Measurements from ENCODE around the gene AFDN.

AFDN gene

GRCh38 chr6:167812088-167812487 lies 14.6 kb upstream of the AFDN start:
- DNase-seq (ENCODE audit: low spot score): no peak

- DNase-seq (ENCODE audit: low spot score): no peak
Measured at GRCh38 chr6:167815296-167815980, 11.3 kb upstream of the AFDN start.

- no peak for DNase-seq (ENCODE audit: low spot score)
Measured at GRCh38 chr6:167817016-167817415, 9.7 kb upstream of the AFDN start.

- DNase-seq (ENCODE audit: low spot score): no peak
Measured at GRCh38 chr6:167817729-167818128, 9.0 kb upstream of the AFDN start.

- DNase-seq (ENCODE audit: low spot score): no peak
Measured at GRCh38 chr6:167819576-167819975, 7.1 kb upstream of the AFDN start.

GRCh38 chr6:167820681-167821080 lies 6.0 kb upstream of the AFDN start:
- no peak for DNase-seq (ENCODE audit: low spot score)

- no peak for DNase-seq (ENCODE audit: low spot score)
Measured at GRCh38 chr6:167824591-167825331, 1.9 kb upstream of the AFDN start.

- peak; percentile 48 for DNase-seq (ENCODE audit: low spot score)
Measured at GRCh38 chr6:167825332-167826229, 1.1 kb upstream of the AFDN start.

- DNase-seq (ENCODE audit: low spot score): peak; percentile 86
Measured at GRCh38 chr6:167826230-167826895, 348 bp upstream of the AFDN start.

GRCh38 chr6:167827583-167828324 lies 1.0 kb downstream of the AFDN start:
- peak; percentile 51 for DNase-seq (ENCODE audit: low spot score)

GRCh38 chr6:167828325-167828956 lies 1.7 kb downstream of the AFDN start:
- DNase-seq (ENCODE audit: low spot score): no peak

GRCh38 chr6:167829513-167829912 lies 2.8 kb downstream of the AFDN start:
- no peak for DNase-seq (ENCODE audit: low spot score)

- DNase-seq (ENCODE audit: low spot score): no peak
Measured at GRCh38 chr6:167831281-167831828, 4.6 kb downstream of the AFDN start.

- no peak for DNase-seq (ENCODE audit: low spot score)
Measured at GRCh38 chr6:167832497-167833395, 6.0 kb downstream of the AFDN start.

- DNase-seq (ENCODE audit: low spot score): no peak
Measured at GRCh38 chr6:167833396-167833763, 6.7 kb downstream of the AFDN start.

GRCh38 chr6:167835260-167835659 lies 8.5 kb downstream of the AFDN start:
- no peak for DNase-seq (ENCODE audit: low spot score)

- DNase-seq (ENCODE audit: low spot score): no peak
Measured at GRCh38 chr6:167836721-167837120, 10.0 kb downstream of the AFDN start.

- no peak for DNase-seq (ENCODE audit: low spot score)
Measured at GRCh38 chr6:167838207-167838748, 11.6 kb downstream of the AFDN start.

- no peak for DNase-seq (ENCODE audit: low spot score)
Measured at GRCh38 chr6:167839343-167839742, 12.6 kb downstream of the AFDN start.
